Uterus (tissue), 2 donors: ENCODE results near the gene PHF2.

Source experiments
- CTCF ChIP-seq, 4 experiments: fragments of 200-600 bp in 2 of 4; fragments of 450-650 bp in 2 of 4; sonication (generic) in 2 of 4; IDR thresholded peaks; one replicate each; pipeline ENCODE4 v1.5.1; 2016 to 2019; ENCODE audit warnings: antibody characterized with exemption in 4 of 4, mild to moderate bottlenecking in 2 of 4, moderate library complexity in 1 of 4
- POLR2A ChIP-seq, 2 donors: fragments of 450-650 bp; IDR thresholded peaks; one replicate each; pipeline ENCODE4 v1.6.1; 2016; ENCODE audit warnings: antibody characterized with exemption in 2 of 2, mild to moderate bottlenecking in 1 of 2, moderate library complexity in 1 of 2

GRCh38 chr9:93594041-93594756, 17.8 kb downstream of the PHF2 start:
- TF ChIP-seq CTCF (IDR thresholded peaks at IDR 0.05), result no peak
- TF ChIP-seq POLR2A (IDR thresholded peaks at IDR 0.05), result no peak
